ENCODE results near the gene CS.
A peak's percentile ranks its signal among the peaks of the same experiment; 100 is the strongest.

Gene CS

GRCh38 chr12:56243731-56244181, 56.4 kb downstream of the CS start:
- no peak for DNase-seq

- no peak for DNase-seq
Measured at GRCh38 chr12:56242986-56243385, 57.1 kb downstream of the CS start.

- DNase-seq, result no peak
Measured at GRCh38 chr12:56241424-56242303, 58.5 kb downstream of the CS start.

DNA sequence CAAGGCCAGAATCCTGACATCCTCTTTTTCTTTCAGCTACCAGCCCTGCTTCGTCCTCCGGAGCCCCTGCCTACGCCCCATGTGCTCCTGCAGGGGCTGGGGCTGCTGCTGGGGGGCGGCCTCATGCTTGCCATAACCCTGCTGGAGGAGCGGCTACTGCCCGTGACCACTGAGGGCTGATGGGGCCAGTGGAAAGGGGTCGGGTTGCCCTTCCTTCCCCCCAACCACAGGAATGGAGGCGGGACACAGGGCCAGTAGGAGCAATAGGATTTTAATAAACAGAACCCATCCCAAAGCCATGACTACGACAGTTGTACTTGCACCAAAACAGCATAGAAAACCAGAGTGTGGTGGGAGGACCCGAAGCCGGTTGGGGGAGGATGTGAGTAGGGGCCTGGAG, 62.6 kb downstream of the CS start:
- no peak for DNase-seq

DNA sequence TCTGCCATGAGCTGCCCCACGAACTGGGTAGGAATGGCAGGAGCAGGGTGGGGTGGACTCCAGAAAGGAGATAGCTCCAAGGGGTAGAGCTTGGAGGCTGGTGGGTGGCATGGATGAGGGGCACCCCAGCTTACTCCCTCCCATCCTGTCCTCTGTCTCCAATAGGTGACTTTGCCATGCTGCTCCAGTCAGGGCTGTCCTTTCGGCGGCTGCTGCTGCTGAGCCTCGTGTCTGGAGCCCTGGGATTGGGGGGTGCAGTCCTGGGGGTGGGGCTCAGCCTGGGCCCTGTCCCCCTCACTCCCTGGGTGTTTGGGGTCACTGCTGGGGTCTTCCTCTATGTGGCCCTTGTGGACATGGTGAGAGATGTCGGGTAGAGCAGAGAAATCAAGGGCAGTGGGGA, 63.1 kb downstream of the CS start:
- DNase-seq, result no peak

GRCh38 chr12:56236091-56236490, 64.0 kb downstream of the CS start:
- DNase-seq, result no peak

DNA sequence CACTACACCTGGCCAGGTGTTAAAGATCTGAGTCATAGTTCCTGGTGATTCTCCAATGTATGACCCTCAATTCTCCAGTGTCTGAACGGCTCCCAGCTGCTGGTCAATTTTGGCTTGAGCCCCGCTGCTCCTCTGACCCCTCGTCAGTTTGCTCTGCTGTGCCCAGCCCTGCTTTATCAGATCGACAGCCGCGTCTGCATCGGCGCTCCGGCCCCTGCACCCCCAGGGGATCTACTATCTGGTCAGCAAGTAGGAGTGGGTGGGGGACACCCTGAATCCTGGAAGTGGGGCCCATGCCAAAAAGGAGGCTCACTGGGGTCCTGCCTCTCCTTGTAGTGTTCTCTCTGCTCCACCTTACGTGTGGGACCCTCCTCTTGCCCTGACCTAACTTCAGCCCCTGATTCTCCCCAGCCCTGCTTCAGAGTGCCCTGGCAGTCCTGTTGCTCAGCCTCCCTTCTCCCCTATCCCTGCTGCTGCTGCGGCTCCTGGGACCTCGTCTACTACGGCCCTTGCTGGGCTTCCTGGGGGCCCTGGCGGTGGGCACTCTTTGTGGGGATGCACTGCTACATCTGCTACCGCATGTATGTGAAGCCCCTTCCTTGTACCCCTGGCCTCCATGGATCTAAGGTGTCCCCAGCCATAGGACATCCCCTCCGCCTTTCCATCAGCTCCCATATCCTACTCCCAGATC, 65.2 kb downstream of the CS start:
- no peak for DNase-seq

DNA sequence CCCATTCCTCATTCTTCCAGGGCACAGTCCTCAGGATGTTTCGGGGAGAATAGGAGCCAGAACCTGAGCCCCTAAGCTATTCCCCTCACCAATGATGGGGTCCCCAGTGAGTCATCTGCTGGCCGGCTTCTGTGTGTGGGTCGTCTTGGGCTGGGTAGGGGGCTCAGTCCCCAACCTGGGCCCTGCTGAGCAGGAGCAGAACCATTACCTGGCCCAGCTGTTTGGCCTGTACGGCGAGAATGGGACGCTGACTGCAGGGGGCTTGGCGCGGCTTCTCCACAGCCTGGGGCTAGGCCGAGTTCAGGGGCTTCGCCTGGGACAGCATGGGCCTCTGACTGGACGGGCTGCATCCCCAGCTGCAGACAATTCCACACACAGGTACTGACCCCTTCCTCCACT, 68.9 kb downstream of the CS start:
- DNase-seq, result no peak

- no peak for DNase-seq
Measured at GRCh38 chr12:56230432-56231183, 69.5 kb downstream of the CS start.

DNA sequence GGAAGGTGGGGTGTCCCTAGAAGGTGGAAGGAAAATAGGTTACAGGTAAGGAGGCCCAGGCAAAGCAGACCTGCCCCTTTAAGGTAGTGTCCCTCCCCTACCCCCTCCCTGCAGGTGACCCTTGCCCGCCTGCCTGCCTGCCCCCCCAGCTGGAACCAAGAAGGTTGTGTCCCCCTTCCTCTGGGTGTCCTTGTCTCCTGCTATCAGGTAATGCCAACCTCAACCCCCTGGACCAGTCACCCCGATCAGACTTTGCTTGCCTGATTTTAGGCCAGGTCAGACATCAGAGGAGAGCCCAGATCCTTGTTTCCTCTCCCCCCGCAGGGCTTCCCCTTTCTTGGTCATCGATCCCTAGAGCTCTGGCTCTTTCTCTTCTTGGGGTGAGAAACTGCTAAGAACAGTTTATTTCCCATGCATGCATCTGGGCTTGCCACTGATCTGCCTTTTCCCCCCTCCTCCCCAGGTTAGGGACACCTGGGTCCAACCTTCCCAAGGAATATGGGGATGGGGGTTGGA, 70.2 kb downstream of the CS start, which contains the start of gene SLC39A5:
SLC39A5 (plus strand) TSS at position 136 of the 516 bp plus-strand sequence. CDS start 1,224 bp downstream, outside the sequence.
- no peak for DNase-seq

GRCh38 chr12:56229082-56229481, 71.0 kb downstream of the CS start:
- no peak for DNase-seq

- no peak for DNase-seq
Measured at GRCh38 chr12:56224954-56225353, 75.2 kb downstream of the CS start.

GRCh38 chr12:56224102-56224701, 75.9 kb downstream of the CS start, which contains the start of gene NABP2:
Gene NABP2 (plus strand): TSS chr12:56224342. CDS start chr12:56224857, 515 bp downstream.
- DNase-seq, result peak; percentile 91

GRCh38 chr12:56223571-56224101, 76.5 kb downstream of the CS start:
- no peak for DNase-seq

- DNase-seq, result no peak
Measured at GRCh38 chr12:56222531-56222895, 77.6 kb downstream of the CS start.

DNA sequence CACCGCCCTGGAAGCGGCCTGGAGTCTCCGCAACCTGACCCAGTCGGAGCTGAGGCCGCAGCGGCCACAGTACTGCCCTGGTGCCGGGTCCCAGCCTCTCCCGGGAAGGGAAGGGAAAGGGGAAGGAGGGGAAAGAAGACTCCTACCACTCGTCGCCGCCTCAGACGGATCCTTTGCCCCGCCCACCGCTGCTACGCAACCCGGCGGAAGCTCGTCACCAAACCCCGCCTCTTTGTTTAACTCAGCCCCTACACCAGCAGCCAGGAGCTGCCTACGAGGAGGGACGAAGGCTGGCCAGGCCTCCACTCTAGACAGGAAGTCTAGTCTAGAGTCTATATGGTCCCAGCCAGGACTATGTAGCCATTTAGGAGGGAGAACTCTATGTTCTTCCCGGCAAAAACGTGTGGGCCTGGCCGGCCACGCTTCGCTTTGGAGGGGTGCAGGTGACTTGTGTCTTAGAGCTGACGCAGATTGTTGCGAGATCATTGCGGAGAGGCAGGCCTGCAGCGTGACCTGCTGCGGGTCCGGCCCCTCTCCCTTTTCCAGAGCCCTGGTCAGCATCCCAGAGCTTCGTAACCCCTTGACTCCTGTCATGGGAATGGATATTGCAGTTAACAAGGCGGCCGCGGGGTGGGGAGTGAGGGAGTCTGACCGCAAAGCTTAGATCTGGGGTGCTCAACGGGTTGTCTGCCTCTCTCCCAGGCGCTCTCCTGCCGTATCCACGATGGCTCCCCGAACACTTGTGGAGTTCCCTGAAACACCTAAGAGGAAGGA, 78.2 kb downstream of the CS start, which contains the start of gene RNF41:
RNF41 (minus strand) TSS at position 166 of the 774 bp plus-strand sequence. CDS start 7,875 bp downstream, outside the sequence.
- peak; percentile 91 for DNase-seq

Measured in activated CD4-positive, CD25-positive, alpha-beta regulatory T cell treated with anti-CD3 and anti-CD28 coated beads, Interleukin-2, amount 50 U/mL, for 72 hours (primary cell).